WTC11 (cell line): ENCODE results near the gene ATP13A4. TPM values are rescaled to one million over a fixed set of nuclear protein-coding genes. Genes with fewer than 3 reads are reported as not detected.

Source experiments
- ATAC-seq: fragments of 200-7000 bp; cut with Tn5 transposase; 2 replicates; pipeline ENCODE4 v1.10.0; 2021; ENCODE audit warnings: mild to moderate bottlenecking, moderate library complexity
- CTCF ChIA-PET: fragments of 300-600 bp; sonication (Branson Sonifier 250); formaldehyde crosslinking; loops from one replicate; lab custom pipeline; 2021; ENCODE audit warnings: antibody characterized with exemption; lab: Charles Lee
- POLR2A ChIA-PET: fragments of 350-600 bp; sonication (Branson Sonifier 250); formaldehyde crosslinking; loops from one replicate; lab custom pipeline; 2021; ENCODE audit warnings: antibody characterized with exemption; lab: Charles Lee
- DNase-seq: peaks from one replicate; pipeline ENCODE4 v3.0.0; 2021; ENCODE audit warnings: low spot score
- H3K27ac Mint-ChIP-seq: 2 replicates; pipeline ENCODE4 v1.8.0; 2021; ENCODE audit warnings: mixed read lengths
- H3K27me3 Mint-ChIP-seq: 2 replicates; pipeline ENCODE4 v1.8.0; 2021; ENCODE audit warnings: low read depth, mild to moderate bottlenecking, moderate library complexity, mixed read lengths
- H3K36me3 Mint-ChIP-seq: 2 replicates; pipeline ENCODE4 v1.8.0; 2021; ENCODE audit warnings: mixed read lengths
- H3K4me1 Mint-ChIP-seq: 2 replicates; pipeline ENCODE4 v1.8.0; 2022; ENCODE audit warnings: mixed read lengths
- H3K4me3 Mint-ChIP-seq: 2 replicates; pipeline ENCODE4 v1.8.0; 2021; ENCODE audit warnings: mild to moderate bottlenecking, moderate library complexity, mixed read lengths
- H3K9me3 Mint-ChIP-seq: 2 replicates; pipeline ENCODE4 v1.8.0; 2021; ENCODE audit warnings: mixed read lengths
- ESRRA ChIP-seq: sonication (generic); formaldehyde crosslinking; IDR thresholded peaks from 2 replicates; pipeline ENCODE4 v1.8.1; 2022; ENCODE audit warnings: mild to moderate bottlenecking, missing genetic modification reagents, borderline replicate concordance
- FOXK1 ChIP-seq: sonication (generic); formaldehyde crosslinking; IDR thresholded peaks from 2 replicates; pipeline ENCODE4 v1.8.0; 2022; ENCODE audit warnings: mild to moderate bottlenecking, moderate library complexity, missing genetic modification reagents
- GTF2I ChIP-seq: fragments of 250-450 bp; sonication (Bioruptor Pico); conservative IDR thresholded peaks from 2 replicates; pipeline ENCODE4 v1.4.0; 2021; ENCODE audit warnings: mild to moderate bottlenecking
- HMGA2 ChIP-seq: fragments of 250-450 bp; sonication (Bioruptor Pico); IDR thresholded peaks from 2 replicates; pipeline ENCODE4 v1.4.0; 2021; ENCODE audit warnings: mild to moderate bottlenecking, moderate library complexity
- IRF2 ChIP-seq: sonication (generic); formaldehyde crosslinking; IDR thresholded peaks from 2 replicates; pipeline ENCODE4 v1.8.0; 2022; ENCODE audit warnings: low read depth, missing genetic modification reagents, borderline replicate concordance
- JUN ChIP-seq: sonication (generic); formaldehyde crosslinking; IDR thresholded peaks from 2 replicates; pipeline ENCODE4 v1.8.0; 2023; ENCODE audit warnings: mild to moderate bottlenecking, missing genetic modification reagents
- KAT7 ChIP-seq: sonication (generic); formaldehyde crosslinking; IDR thresholded peaks from 2 replicates; pipeline ENCODE4 v1.8.1; 2023; ENCODE audit warnings: missing genetic modification reagents, mild to moderate bottlenecking, borderline replicate concordance
- MYBL2 ChIP-seq: sonication (generic); formaldehyde crosslinking; IDR thresholded peaks from 2 replicates; pipeline ENCODE4 v1.8.1; 2023; ENCODE audit warnings: mild to moderate bottlenecking, moderate library complexity, missing genetic modification reagents
- PRRX2 ChIP-seq: fragments of 250-450 bp; sonication (Bioruptor Pico); IDR thresholded peaks from 2 replicates; pipeline ENCODE4 v1.8.0; 2021; ENCODE audit warnings: mild to moderate bottlenecking
- RELA ChIP-seq: sonication (generic); formaldehyde crosslinking; IDR thresholded peaks from 2 replicates; pipeline ENCODE4 v1.8.1; 2022; ENCODE audit warnings: missing genetic modification reagents, mild to moderate bottlenecking, borderline replicate concordance
- SOX15 ChIP-seq: fragments of 250-450 bp; sonication (Bioruptor Pico); IDR thresholded peaks from 2 replicates; pipeline ENCODE4 v1.9.0; 2021; ENCODE audit warnings: mild to moderate bottlenecking
- TEAD4 ChIP-seq: sonication (generic); formaldehyde crosslinking; IDR thresholded peaks from 2 replicates; pipeline ENCODE4 v1.8.0; 2022; ENCODE audit warnings: mild to moderate bottlenecking, missing genetic modification reagents
- ZNF219 ChIP-seq: sonication (generic); formaldehyde crosslinking; IDR thresholded peaks from 2 replicates; pipeline ENCODE4 v1.8.0; 2023; ENCODE audit warnings: missing genetic modification reagents, mild to moderate bottlenecking, borderline replicate concordance
- ZNF416 ChIP-seq: fragments of 250-450 bp; sonication (Bioruptor Pico); IDR thresholded peaks from 2 replicates; pipeline ENCODE4 v1.9.0; 2021; ENCODE audit warnings: mild to moderate bottlenecking, inconsistent platforms
- total RNA-seq: library from RNA; stranded (reverse); gene quantifications from 3 replicates; pipeline ENCODE4 v1.2.3, GENCODE V29; 2021
- TF ChIP-seq, protein P1 (sequence below): fragments of 250-450 bp; sonication (Bioruptor Pico); IDR thresholded peaks from 2 replicates; pipeline ENCODE4 v1.8.0; 2021; ENCODE audit warnings: mild to moderate bottlenecking
- TF ChIP-seq, protein P2 (sequence below): fragments of 250-450 bp; sonication (Bioruptor Pico); IDR thresholded peaks from 2 replicates; pipeline ENCODE4 v1.9.0; 2021; ENCODE audit warnings: mild to moderate bottlenecking, borderline replicate concordance
- TF ChIP-seq, protein P3 (sequence below): sonication (generic); formaldehyde crosslinking; IDR thresholded peaks from 2 replicates; pipeline ENCODE4 v1.8.1; 2023; ENCODE audit warnings: mild to moderate bottlenecking, missing genetic modification reagents, moderate library complexity
- TF ChIP-seq, protein P4 (sequence below): sonication (generic); formaldehyde crosslinking; IDR thresholded peaks from 2 replicates; pipeline ENCODE4 v1.8.1; 2023; ENCODE audit warnings: mild to moderate bottlenecking, missing genetic modification reagents, moderate library complexity
- TF ChIP-seq, protein P5 (sequence below): sonication (generic); formaldehyde crosslinking; IDR thresholded peaks from 2 replicates; pipeline ENCODE4 v1.8.1; 2022; ENCODE audit warnings: low read depth, mild to moderate bottlenecking, moderate library complexity, missing genetic modification reagents, borderline replicate concordance
- TF ChIP-seq, protein P6 (sequence below): sonication (generic); formaldehyde crosslinking; IDR thresholded peaks from 2 replicates; pipeline ENCODE4 v1.8.1; 2022; ENCODE audit warnings: mild to moderate bottlenecking, missing genetic modification reagents, moderate library complexity, borderline replicate concordance

ATP13A4 gene
- total RNA-seq, 1 experiment from 2014 or later = 0.20 TPM

DNA sequence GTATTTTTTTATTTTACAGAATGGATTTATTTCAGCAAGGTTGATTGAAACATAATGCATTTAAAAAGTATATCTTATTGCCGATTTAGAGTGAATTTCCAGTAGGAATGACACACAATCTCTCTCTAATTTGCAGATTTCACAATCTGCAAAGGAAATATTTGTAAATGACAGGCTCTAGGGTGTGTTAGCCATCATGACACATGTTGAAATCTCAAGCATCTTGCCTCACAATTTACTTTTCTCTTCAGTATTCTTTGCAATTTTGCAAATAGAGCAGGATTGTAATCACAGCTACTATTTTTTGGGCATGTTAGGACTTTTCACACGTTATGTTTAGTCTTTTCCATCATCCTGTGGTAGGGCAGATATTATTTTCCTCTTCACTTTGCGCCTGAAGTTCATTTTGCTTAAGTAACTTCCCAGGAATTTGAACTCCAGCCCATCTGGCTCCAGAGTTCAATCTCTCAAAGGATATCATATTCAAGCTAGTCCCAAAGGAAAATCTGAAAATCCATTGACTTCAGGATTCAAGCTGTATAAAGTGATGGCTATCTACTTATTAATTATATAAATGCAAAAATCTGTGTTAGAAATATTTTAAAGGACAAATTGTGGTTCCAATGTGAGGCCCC lies 55.4 kb downstream of the ATP13A4 start:
- no peaks in the 10 kb centered on the region for H3K4me1 Mint-ChIP-seq
- no peaks in the 10 kb centered on the region for H3K36me3 Mint-ChIP-seq
- CTCF ChIA-PET = no interaction called here
- H3K4me3 Mint-ChIP-seq = no peak overlapping the region
- no peak overlapping the region for H3K27ac Mint-ChIP-seq
- H3K9me3 Mint-ChIP-seq = no peaks in the 10 kb centered on the region
- H3K27me3 Mint-ChIP-seq = no peaks in the 10 kb centered on the region
- ATAC-seq = no peak
- no peak for TF ChIP-seq IRF2 (CRISPR knock-in tag)
- no peak for TF ChIP-seq ZNF219 (CRISPR knock-in tag)
- TF ChIP-seq, protein P1, sequence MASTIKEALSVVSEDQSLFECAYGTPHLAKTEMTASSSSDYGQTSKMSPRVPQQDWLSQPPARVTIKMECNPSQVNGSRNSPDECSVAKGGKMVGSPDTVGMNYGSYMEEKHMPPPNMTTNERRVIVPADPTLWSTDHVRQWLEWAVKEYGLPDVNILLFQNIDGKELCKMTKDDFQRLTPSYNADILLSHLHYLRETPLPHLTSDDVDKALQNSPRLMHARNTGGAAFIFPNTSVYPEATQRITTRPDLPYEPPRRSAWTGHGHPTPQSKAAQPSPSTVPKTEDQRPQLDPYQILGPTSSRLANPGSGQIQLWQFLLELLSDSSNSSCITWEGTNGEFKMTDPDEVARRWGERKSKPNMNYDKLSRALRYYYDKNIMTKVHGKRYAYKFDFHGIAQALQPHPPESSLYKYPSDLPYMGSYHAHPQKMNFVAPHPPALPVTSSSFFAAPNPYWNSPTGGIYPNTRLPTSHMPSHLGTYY (CRISPR knock-in tag) = no peak
- no peak for TF ChIP-seq RELA (CRISPR knock-in tag)
- TF ChIP-seq SOX15 = no peak
- no peak for TF ChIP-seq KAT7 (CRISPR knock-in tag)
- no peak for TF ChIP-seq MYBL2 (CRISPR knock-in tag)
- TF ChIP-seq, protein P2, sequence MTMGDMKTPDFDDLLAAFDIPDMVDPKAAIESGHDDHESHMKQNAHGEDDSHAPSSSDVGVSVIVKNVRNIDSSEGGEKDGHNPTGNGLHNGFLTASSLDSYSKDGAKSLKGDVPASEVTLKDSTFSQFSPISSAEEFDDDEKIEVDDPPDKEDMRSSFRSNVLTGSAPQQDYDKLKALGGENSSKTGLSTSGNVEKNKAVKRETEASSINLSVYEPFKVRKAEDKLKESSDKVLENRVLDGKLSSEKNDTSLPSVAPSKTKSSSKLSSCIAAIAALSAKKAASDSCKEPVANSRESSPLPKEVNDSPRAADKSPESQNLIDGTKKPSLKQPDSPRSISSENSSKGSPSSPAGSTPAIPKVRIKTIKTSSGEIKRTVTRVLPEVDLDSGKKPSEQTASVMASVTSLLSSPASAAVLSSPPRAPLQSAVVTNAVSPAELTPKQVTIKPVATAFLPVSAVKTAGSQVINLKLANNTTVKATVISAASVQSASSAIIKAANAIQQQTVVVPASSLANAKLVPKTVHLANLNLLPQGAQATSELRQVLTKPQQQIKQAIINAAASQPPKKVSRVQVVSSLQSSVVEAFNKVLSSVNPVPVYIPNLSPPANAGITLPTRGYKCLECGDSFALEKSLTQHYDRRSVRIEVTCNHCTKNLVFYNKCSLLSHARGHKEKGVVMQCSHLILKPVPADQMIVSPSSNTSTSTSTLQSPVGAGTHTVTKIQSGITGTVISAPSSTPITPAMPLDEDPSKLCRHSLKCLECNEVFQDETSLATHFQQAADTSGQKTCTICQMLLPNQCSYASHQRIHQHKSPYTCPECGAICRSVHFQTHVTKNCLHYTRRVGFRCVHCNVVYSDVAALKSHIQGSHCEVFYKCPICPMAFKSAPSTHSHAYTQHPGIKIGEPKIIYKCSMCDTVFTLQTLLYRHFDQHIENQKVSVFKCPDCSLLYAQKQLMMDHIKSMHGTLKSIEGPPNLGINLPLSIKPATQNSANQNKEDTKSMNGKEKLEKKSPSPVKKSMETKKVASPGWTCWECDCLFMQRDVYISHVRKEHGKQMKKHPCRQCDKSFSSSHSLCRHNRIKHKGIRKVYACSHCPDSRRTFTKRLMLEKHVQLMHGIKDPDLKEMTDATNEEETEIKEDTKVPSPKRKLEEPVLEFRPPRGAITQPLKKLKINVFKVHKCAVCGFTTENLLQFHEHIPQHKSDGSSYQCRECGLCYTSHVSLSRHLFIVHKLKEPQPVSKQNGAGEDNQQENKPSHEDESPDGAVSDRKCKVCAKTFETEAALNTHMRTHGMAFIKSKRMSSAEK (CRISPR knock-in tag) = no peak
- TF ChIP-seq GTF2I (CRISPR knock-in tag) = no peak
- TF ChIP-seq JUN (CRISPR knock-in tag) = no peak
- TF ChIP-seq, protein P3, sequence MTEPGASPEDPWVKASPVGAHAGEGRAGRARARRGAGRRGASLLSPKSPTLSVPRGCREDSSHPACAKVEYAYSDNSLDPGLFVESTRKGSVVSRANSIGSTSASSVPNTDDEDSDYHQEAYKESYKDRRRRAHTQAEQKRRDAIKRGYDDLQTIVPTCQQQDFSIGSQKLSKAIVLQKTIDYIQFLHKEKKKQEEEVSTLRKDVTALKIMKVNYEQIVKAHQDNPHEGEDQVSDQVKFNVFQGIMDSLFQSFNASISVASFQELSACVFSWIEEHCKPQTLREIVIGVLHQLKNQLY (CRISPR knock-in tag) = no peak
- TF ChIP-seq ESRRA = no peak
- no peak for TF ChIP-seq FOXK1 (CRISPR knock-in tag)
- TF ChIP-seq, protein P4, sequence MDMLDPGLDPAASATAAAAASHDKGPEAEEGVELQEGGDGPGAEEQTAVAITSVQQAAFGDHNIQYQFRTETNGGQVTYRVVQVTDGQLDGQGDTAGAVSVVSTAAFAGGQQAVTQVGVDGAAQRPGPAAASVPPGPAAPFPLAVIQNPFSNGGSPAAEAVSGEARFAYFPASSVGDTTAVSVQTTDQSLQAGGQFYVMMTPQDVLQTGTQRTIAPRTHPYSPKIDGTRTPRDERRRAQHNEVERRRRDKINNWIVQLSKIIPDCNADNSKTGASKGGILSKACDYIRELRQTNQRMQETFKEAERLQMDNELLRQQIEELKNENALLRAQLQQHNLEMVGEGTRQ = no peak
- TF ChIP-seq, protein P5, sequence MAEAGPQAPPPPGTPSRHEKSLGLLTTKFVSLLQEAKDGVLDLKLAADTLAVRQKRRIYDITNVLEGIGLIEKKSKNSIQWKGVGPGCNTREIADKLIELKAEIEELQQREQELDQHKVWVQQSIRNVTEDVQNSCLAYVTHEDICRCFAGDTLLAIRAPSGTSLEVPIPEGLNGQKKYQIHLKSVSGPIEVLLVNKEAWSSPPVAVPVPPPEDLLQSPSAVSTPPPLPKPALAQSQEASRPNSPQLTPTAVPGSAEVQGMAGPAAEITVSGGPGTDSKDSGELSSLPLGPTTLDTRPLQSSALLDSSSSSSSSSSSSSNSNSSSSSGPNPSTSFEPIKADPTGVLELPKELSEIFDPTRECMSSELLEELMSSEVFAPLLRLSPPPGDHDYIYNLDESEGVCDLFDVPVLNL (CRISPR knock-in tag) = no peak
- no peak for TF ChIP-seq ZNF416 (CRISPR knock-in tag)
- no peak for TF ChIP-seq TEAD4 (CRISPR knock-in tag)
- DNase-seq = no peak
- POLR2A ChIA-PET = no interaction called here

DNA sequence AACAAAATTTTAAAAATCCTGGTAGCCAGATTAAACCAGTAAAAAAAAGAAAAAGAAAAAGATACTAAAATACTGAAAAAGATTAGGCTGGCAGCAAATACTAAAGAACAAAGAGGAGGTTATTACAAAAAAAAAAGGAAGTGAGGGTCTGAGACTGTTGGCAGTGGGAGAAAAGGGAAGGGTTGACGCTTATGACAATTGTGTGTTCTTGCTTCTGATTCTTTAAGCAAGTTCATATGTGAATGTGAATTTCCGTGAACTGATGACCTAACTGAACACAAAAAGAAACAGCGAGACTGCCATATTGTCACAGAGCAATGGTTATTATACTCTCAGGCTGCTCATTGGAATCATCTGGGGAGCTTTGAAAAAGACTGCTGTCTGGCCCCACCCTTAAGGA lies 56.5 kb downstream of the ATP13A4 start:
- no peaks in the 10 kb centered on the region for H3K9me3 Mint-ChIP-seq
- H3K27me3 Mint-ChIP-seq = no peaks in the 10 kb centered on the region
- H3K4me3 Mint-ChIP-seq = no peak overlapping the region
- ChIA-PET POLR2A (no interaction called here), CTCF (no interaction called here)
- no peaks in the 10 kb centered on the region for H3K4me1 Mint-ChIP-seq
- DNase-seq (no peak), ATAC-seq (no peak)
- TF ChIP-seq PRRX2 = no peak
- TF ChIP-seq HMGA2 (CRISPR knock-in tag) = 0 out of 2 replicates have a peak, but pooled peaks have one; percentile 7
- TF ChIP-seq, protein P6, sequence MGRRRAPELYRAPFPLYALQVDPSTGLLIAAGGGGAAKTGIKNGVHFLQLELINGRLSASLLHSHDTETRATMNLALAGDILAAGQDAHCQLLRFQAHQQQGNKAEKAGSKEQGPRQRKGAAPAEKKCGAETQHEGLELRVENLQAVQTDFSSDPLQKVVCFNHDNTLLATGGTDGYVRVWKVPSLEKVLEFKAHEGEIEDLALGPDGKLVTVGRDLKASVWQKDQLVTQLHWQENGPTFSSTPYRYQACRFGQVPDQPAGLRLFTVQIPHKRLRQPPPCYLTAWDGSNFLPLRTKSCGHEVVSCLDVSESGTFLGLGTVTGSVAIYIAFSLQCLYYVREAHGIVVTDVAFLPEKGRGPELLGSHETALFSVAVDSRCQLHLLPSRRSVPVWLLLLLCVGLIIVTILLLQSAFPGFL = no peak
- no peaks in the 10 kb centered on the region for H3K36me3 Mint-ChIP-seq
- H3K27ac Mint-ChIP-seq = no peak overlapping the region
